OCI-LY1 (cell line): Measurements from ENCODE around the gene EPS8L3.

Experiments used
- CTCF ChIP-seq: fragments of 200-600 bp; sonication (generic), shearing (Covaris generic); IDR thresholded peaks from 2 replicates; pipeline ENCODE4 v1.5.1; 2017; ENCODE audit warnings: mild to moderate bottlenecking, antibody characterized with exemption, low read length, moderate library complexity, mixed read lengths
- EZH2 ChIP-seq: fragments of 200-600 bp; sonication (generic), shearing (Covaris generic); IDR thresholded peaks from 2 replicates; pipeline ENCODE4 v1.8.0; 2017; ENCODE audit warnings: borderline replicate concordance, mixed run types, mild to moderate bottlenecking, antibody characterized with exemption, low read length, moderate library complexity, mixed read lengths

DNA sequence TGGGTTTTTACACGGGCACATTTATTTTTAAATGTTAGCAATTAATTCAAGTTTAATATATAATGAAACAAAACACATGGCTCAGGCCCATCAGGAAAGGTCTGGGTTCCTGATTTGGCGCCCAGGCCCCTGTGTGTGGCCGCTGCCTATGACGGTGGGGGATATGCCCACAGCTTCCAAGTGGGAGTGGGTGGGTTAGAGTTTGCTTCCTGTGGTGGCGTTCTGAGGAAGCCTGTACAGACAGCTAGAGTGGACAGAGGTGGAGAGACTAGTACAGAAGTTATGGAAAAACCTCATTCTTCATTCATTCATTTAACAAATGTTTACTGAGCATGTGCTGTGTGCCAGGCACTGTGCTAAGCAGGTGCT is 22.4 kb upstream of the EPS8L3 start:
- TF ChIP-seq CTCF (no peak), EZH2 (no peak)
